NCI-H128 (cell line): Measurements from ENCODE around the gene ANO1.
"Not testable (repeated sequence)": the region's sequence is repeated elsewhere in the genome, so short reads cannot be mapped to it uniquely, and the experiment has no call there.

Experiments
- DNase-seq: peaks from one replicate; lab custom pipeline; 2025; ENCODE audit not compliant: unreplicated experiment; lab: John Stamatoyannopoulos, UW

The ANO1 gene

GRCh38 chr11:70078095-70078780, at the start of gene ANO1:
Gene ANO1 (plus strand): TSS chr11:70078317. CDS start chr11:70078607, 290 bp downstream.
- DNase-seq = no peak

- DNase-seq = no peak
These were observed 48.8 kb upstream of the ANO1 start for GRCh38 chr11:70029115-70029860.

- no peak for DNase-seq
These were observed 48.2 kb upstream of the ANO1 start for GRCh38 chr11:70029861-70030380.

GRCh38 chr11:70030412-70030811, 47.7 kb upstream of the ANO1 start:
- DNase-seq = no peak

- no peak for DNase-seq
These were observed 46.3 kb upstream of the ANO1 start for GRCh38 chr11:70031631-70032469.

GRCh38 chr11:70032470-70032795, 45.7 kb upstream of the ANO1 start:
- DNase-seq = no peak

GRCh38 chr11:70032943-70033710, 45.0 kb upstream of the ANO1 start:
- DNase-seq = no peak

GRCh38 chr11:70033711-70034070, 44.4 kb upstream of the ANO1 start:
- no peak for DNase-seq

- DNase-seq = no peak
These were observed 43.3 kb upstream of the ANO1 start for GRCh38 chr11:70034740-70035365.

GRCh38 chr11:70035665-70036064, 42.5 kb upstream of the ANO1 start:
- not testable (repeated sequence) for DNase-seq

GRCh38 chr11:70036971-70037882, 40.9 kb upstream of the ANO1 start:
- no peak for DNase-seq

- DNase-seq = no peak
These were observed 39.9 kb upstream of the ANO1 start for GRCh38 chr11:70038034-70038834.

- no peak for DNase-seq
These were observed 37.7 kb upstream of the ANO1 start for GRCh38 chr11:70040452-70040851.

GRCh38 chr11:70040869-70041501, 37.1 kb upstream of the ANO1 start:
- DNase-seq = no peak

- no peak for DNase-seq
These were observed 34.6 kb upstream of the ANO1 start for GRCh38 chr11:70043482-70043881.

- DNase-seq = no peak
These were observed 32.0 kb upstream of the ANO1 start for GRCh38 chr11:70046089-70046488.

GRCh38 chr11:70048279-70049024, 29.7 kb upstream of the ANO1 start:
- DNase-seq = no peak
